ENCODE data around the gene CHCHD10.
A peak's percentile ranks its signal among the peaks of the same experiment; 100 is the strongest.

The CHCHD10 gene

DNA sequence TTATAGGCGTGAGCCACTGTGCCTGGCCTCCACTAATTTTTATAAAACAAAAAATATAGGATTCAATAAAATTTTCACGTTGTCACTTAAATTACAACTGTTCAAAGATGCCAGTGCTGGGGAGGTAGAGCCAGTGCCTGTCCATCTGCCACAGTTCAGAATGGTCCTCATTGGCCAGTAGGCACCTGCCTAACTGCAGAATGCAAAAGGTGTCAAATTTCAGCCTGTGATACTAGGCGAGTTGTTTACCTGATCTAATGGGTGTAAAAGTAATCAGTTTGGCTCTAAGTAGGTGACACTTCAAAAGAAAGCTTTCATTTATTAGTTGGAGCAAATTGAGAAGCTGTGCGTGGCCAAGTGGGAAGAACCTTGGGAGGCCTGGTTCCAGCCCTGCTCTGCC lies 21.3 kb upstream of the CHCHD10 start:
- H3K4me1 ChIP-seq (ENCODE audit: low read depth, poor library complexity, severe bottlenecking), result peaks cover 48% of the 10 kb centered on the region
- no peak overlapping the region for H3K9ac ChIP-seq
- H3K27me3 ChIP-seq (ENCODE audit: insufficient read depth, low read depth), result no peaks in the 10 kb centered on the region
- peaks cover 2% of the 10 kb centered on the region; the same call in 1 of the 2 replicates for H3K36me3 ChIP-seq (ENCODE audit: insufficient read depth)
- no peak overlapping the region for H3K27ac ChIP-seq
- no peak overlapping the region for H2AFZ ChIP-seq (ENCODE audit: low read depth)
- H3K4me3 ChIP-seq (IDR thresholded peaks at IDR 0.05; ENCODE audit: insufficient read depth, low read depth, low read length), result no peak overlapping the region
- H3K4me2 ChIP-seq, result peak overlapping the region; percentile 97
- peaks cover 52% of the 10 kb centered on the region for H3K79me2 ChIP-seq (ENCODE audit: insufficient read depth, low read depth)
- TF ChIP-seq, protein P1, sequence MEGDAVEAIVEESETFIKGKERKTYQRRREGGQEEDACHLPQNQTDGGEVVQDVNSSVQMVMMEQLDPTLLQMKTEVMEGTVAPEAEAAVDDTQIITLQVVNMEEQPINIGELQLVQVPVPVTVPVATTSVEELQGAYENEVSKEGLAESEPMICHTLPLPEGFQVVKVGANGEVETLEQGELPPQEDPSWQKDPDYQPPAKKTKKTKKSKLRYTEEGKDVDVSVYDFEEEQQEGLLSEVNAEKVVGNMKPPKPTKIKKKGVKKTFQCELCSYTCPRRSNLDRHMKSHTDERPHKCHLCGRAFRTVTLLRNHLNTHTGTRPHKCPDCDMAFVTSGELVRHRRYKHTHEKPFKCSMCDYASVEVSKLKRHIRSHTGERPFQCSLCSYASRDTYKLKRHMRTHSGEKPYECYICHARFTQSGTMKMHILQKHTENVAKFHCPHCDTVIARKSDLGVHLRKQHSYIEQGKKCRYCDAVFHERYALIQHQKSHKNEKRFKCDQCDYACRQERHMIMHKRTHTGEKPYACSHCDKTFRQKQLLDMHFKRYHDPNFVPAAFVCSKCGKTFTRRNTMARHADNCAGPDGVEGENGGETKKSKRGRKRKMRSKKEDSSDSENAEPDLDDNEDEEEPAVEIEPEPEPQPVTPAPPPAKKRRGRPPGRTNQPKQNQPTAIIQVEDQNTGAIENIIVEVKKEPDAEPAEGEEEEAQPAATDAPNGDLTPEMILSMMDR (conservative IDR thresholded peaks at IDR 0.05; ENCODE audit: low read depth, low read length), result no peak
- peaks cover 21% of the 10 kb centered on the region for H4K20me1 ChIP-seq (ENCODE audit: insufficient read depth)

DNA sequence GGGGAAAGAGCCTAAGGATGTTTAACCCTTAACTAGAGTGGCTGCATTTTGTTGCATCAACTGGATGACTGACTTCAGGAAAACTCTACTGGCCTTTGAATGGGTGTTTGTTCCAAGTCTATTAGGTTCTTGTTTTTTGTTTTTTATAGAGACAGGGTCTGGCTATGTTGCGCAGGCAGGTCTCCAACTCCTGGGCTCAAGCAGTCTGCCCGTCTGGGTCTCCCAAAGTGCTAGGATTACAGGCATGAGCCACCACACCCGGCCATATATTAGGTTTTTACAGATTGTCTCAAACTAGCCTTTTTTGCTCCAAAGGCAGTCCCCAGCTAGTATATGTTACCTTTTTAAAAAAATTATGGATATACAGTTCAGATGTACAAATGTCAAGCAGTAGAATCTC lies 20.1 kb upstream of the CHCHD10 start:
- Histone ChIP-seq H3K4me1 (ENCODE audit: low read depth, poor library complexity, severe bottlenecking) (peaks cover 50% of the 10 kb centered on the region), H3K4me3 (IDR thresholded peaks at IDR 0.05; ENCODE audit: insufficient read depth, low read depth, low read length) (peak overlapping the region; percentile 61), H3K27ac (peak overlapping the region; percentile 98; the same call in 1 of the 2 replicates), H3K4me2 (peak overlapping the region; percentile 97), H3K79me2 (ENCODE audit: insufficient read depth, low read depth) (peaks cover 52% of the 10 kb centered on the region), H4K20me1 (ENCODE audit: insufficient read depth) (peaks cover 21% of the 10 kb centered on the region), H3K36me3 (ENCODE audit: insufficient read depth) (no peaks in the 10 kb centered on the region), H3K27me3 (ENCODE audit: insufficient read depth, low read depth) (no peaks in the 10 kb centered on the region), H3K9ac (peak overlapping the region; percentile 96; the same call in 1 of the 2 replicates), H2AFZ (ENCODE audit: low read depth) (no peak overlapping the region)
- TF ChIP-seq, protein P1 (conservative IDR thresholded peaks at IDR 0.05; ENCODE audit: low read depth, low read length), result no peak

DNA sequence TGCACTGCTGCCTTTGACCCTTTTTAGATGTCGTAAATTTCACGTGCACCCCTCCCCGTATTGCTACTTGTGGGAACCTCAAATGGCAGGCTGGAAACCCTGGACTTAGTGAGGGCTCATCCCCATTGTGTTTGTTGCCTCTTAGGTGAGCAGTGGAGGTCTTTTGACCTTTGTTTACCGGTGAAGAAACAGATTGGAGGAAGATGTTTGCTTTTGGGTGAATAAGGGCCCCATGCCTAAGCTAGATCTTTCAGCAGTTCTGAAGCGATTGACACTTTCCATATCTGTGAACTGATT lies 19.8 kb upstream of the CHCHD10 start:
- 0 out of 2 replicates have a peak overlapping the region, but pooled peaks have one; percentile 14 for H2AFZ ChIP-seq (ENCODE audit: low read depth)
- TF ChIP-seq, protein P1 (conservative IDR thresholded peaks at IDR 0.05; ENCODE audit: low read depth, low read length), result no peak

DNA sequence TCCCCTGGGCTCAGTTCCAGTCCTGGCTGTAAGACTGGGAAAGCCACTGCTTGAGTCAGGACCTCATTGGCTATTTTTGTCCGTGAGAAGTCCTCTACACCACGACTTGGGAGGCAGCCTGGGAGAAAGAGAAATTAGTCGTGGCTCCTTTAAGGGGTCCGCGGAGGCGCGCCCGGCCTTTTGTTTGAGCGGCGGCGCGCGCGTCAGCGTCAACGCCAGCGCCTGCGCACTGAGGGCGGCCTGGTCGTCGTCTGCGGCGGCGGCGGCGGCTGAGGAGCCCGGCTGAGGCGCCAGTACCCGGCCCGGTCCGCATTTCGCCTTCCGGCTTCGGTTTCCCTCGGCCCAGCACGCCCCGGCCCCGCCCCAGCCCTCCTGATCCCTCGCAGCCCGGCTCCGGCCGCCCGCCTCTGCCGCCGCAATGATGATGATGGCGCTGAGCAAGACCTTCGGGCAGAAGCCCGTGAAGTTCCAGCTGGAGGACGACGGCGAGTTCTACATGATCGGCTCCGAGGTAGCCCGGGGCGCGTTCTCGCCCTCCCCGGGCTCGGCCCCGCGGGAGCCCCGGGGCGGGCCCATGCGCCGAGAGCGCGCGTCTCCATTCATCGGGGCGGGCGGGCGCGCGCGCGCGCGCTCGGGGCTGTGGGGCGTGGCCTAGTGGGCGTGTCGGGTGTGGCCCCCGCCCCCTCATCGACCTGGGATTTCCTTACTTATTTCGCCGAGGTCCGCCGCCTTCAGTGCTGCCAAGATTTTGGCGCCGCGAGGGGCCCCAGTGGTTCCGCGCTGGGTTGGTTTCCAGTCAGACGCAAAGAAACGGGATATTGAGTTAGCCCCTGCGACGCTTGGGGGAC lies 19.2 kb upstream of the CHCHD10 start, which contains the start of gene SMARCB1:
SMARCB1 (plus strand) TSS at position 215 of the 848 bp plus-strand sequence; CDS start at position 419, 204 bp downstream.
- TF ChIP-seq, protein P1 (conservative IDR thresholded peaks at IDR 0.05; ENCODE audit: low read depth, low read length), result no peak
- peak within 1 kb of the TSS; percentile 96 for H3K9ac ChIP-seq
- H4K20me1 ChIP-seq (ENCODE audit: insufficient read depth), result peaks cover 21% of the 10 kb centered on the region
- H3K27ac ChIP-seq, result peak within 1 kb of the TSS; percentile 98
- H2AFZ ChIP-seq (ENCODE audit: low read depth), result peak within 1 kb of the TSS; percentile 75
- peaks cover 47% of the 10 kb centered on the region for H3K79me2 ChIP-seq (ENCODE audit: insufficient read depth, low read depth)
- H3K4me3 ChIP-seq (IDR thresholded peaks at IDR 0.05; ENCODE audit: insufficient read depth, low read depth, low read length), result peak within 1 kb of the TSS; percentile 61
- H3K27me3 ChIP-seq (ENCODE audit: insufficient read depth, low read depth), result no peaks in the 10 kb centered on the region
- H3K4me1 ChIP-seq (ENCODE audit: low read depth, poor library complexity, severe bottlenecking), result peaks cover 50% of the 10 kb centered on the region
- H3K4me2 ChIP-seq, result peak within 1 kb of the TSS; percentile 98
- H3K36me3 ChIP-seq (ENCODE audit: insufficient read depth), result no peaks in the 10 kb centered on the region

More for the DNA sequence above, 19.8 kb upstream of the CHCHD10 start:
- Histone ChIP-seq H3K36me3 (ENCODE audit: insufficient read depth) (no peaks in the 10 kb centered on the region), H3K9ac (peak overlapping the region; percentile 96; the same call in 1 of the 2 replicates), H3K27ac (peak overlapping the region; percentile 98; the same call in 1 of the 2 replicates), H3K4me2 (peak overlapping the region; percentile 97), H3K27me3 (ENCODE audit: insufficient read depth, low read depth) (no peaks in the 10 kb centered on the region), H3K4me1 (ENCODE audit: low read depth, poor library complexity, severe bottlenecking) (peaks cover 50% of the 10 kb centered on the region), H4K20me1 (ENCODE audit: insufficient read depth) (peaks cover 21% of the 10 kb centered on the region), H3K79me2 (ENCODE audit: insufficient read depth, low read depth) (peaks cover 52% of the 10 kb centered on the region), H3K4me3 (IDR thresholded peaks at IDR 0.05; ENCODE audit: insufficient read depth, low read depth, low read length) (peak overlapping the region; percentile 61)

All from KMS-11 (cell line).